COLO668 (cell line): ENCODE measurements around the gene CREB3L2.

Source experiments
- DNase-seq: peaks from one replicate; lab custom pipeline; 2025; ENCODE audit not compliant: unreplicated experiment; lab: John Stamatoyannopoulos, UW

CREB3L2 gene

GRCh38 chr7:137953665-137954470 lies 48.0 kb downstream of the CREB3L2 start:
- peak; percentile 20 for DNase-seq

- DNase-seq: no peak
Measured at GRCh38 chr7:137953043-137953664, 48.7 kb downstream of the CREB3L2 start.

- DNase-seq: no peak
Measured at GRCh38 chr7:137952426-137952805, 49.5 kb downstream of the CREB3L2 start.

GRCh38 chr7:137951700-137952425 lies 50.0 kb downstream of the CREB3L2 start:
- no peak for DNase-seq

GRCh38 chr7:137950967-137951366 lies 50.9 kb downstream of the CREB3L2 start:
- DNase-seq: no peak

- DNase-seq: no peak
Measured at GRCh38 chr7:137950263-137950621, 51.6 kb downstream of the CREB3L2 start.

- DNase-seq: no peak
Measured at GRCh38 chr7:137949416-137950262, 52.2 kb downstream of the CREB3L2 start.

GRCh38 chr7:137948845-137949330 lies 53.0 kb downstream of the CREB3L2 start:
- no peak for DNase-seq

GRCh38 chr7:137948083-137948844 lies 53.6 kb downstream of the CREB3L2 start:
- DNase-seq: no peak

GRCh38 chr7:137947046-137947445 lies 54.8 kb downstream of the CREB3L2 start:
- no peak for DNase-seq

- no peak for DNase-seq
Measured at GRCh38 chr7:137946011-137946410, 55.9 kb downstream of the CREB3L2 start.

- DNase-seq: no peak
Measured at GRCh38 chr7:137944168-137944567, 57.7 kb downstream of the CREB3L2 start.

GRCh38 chr7:137943132-137943551 lies 58.7 kb downstream of the CREB3L2 start:
- no peak for DNase-seq

- DNase-seq: no peak
Measured at GRCh38 chr7:137942484-137943115, 59.3 kb downstream of the CREB3L2 start.

- DNase-seq: no peak
Measured at GRCh38 chr7:137940656-137941518, 61.0 kb downstream of the CREB3L2 start.

- no peak for DNase-seq
Measured at GRCh38 chr7:137940218-137940617, 61.7 kb downstream of the CREB3L2 start.

- no peak for DNase-seq
Measured at GRCh38 chr7:137937202-137937560, 64.7 kb downstream of the CREB3L2 start.

- no peak for DNase-seq
Measured at GRCh38 chr7:137936509-137937201, 65.2 kb downstream of the CREB3L2 start.
